H1 (cell line): ENCODE measurements around the gene TTC29.

Source experiments
- EP300 ChIP-seq, 2 experiments: IDR thresholded peaks; 1 replicate in 1 of 2; 2 replicates in 1 of 2; pipeline ENCODE4 v1.6.1; 2011 to 2012; ENCODE audit warnings: low read depth in 2 of 2, low read length in 2 of 2, mild to moderate bottlenecking in 2 of 2, borderline replicate concordance in 1 of 2, inconsistent platforms in 1 of 2, moderate library complexity in 1 of 2
- POLR2AphosphoS5 ChIP-seq: IDR thresholded peaks from 2 replicates; pipeline ENCODE4 v1.6.1; 2011; ENCODE audit warnings: low read depth, low read length

- no peak for TF ChIP-seq EP300 (IDR thresholded peaks at IDR 0.05; ENCODE audit: borderline replicate concordance in 1 of 2, low read depth in 2 of 2, low read length in 2 of 2)
- TF ChIP-seq POLR2AphosphoS5 = no peak
Measured at GRCh38 chr4:146787731-146788130, 157.9 kb downstream of the TTC29 start.
